ENCODE results near the gene DND1. TPM values are rescaled to one million over a fixed set of nuclear protein-coding genes. Genes with fewer than 3 reads are reported as not detected.

DND1 gene
- total and polyA plus RNA-seq, 8 donors = 0.37 to 3.8 (median 0.60) TPM

GRCh38 chr5:140634103-140634502 lies 39.3 kb downstream of the DND1 start:
- peak overlapping the region in 1 of 4 donors; percentile 75 for H3K27ac ChIP-seq
- FAIRE-seq = no peak
- no peak for DNase-seq
- intact Hi-C loops (cut with DNase I) = loop anchor here in 2 of 3 donors (10.0 kb wide), 2 partner anchors 69 to 269 kb away; partner anchors contain the start of genes APBB3 (in 1 of the 2), SLC35A4 (in 1 of the 2) and SLC4A9 (in 1 of the 2)
- WGBS, 2 donors = 46 to 53% methylated on average over 3 of the region's 3 CpGs
- no peak for TF ChIP-seq CTCF (IDR thresholded peaks at IDR 0.05)
- no peaks in the 10 kb centered on the region for H3K36me3 ChIP-seq
- H3K4me1 ChIP-seq = peaks cover 0 to 8% (median 0%) of the 10 kb centered on the region in 3 donors
- no peaks in the 10 kb centered on the region for H3K9me3 ChIP-seq
- no peak for ATAC-seq
- H3K4me3 ChIP-seq = no peak overlapping the region
- H3K27me3 ChIP-seq = no peaks in the 10 kb centered on the region

- peak overlapping the region in 2 of 4 donors; percentile 38 to 65 for H3K4me3 ChIP-seq
- no peak for FAIRE-seq
Observed at GRCh38 chr5:140633501-140633900, 39.9 kb downstream of the DND1 start.

GRCh38 chr5:140633021-140633471 lies 40.3 kb downstream of the DND1 start, which contains the start of gene CD14:
Gene CD14 (minus strand): TSS chr5:140633175. CDS start chr5:140633071, 104 bp downstream.
- peaks cover 0 to 8% (median 0%) of the 10 kb centered on the region in 3 donors for H3K4me1 ChIP-seq
- H3K9me3 ChIP-seq = no peaks in the 10 kb centered on the region
- ATAC-seq = peak; percentile 35 to 63 (median 44)
- FAIRE-seq = no peak
- DNase-seq = peak in 3 of 6 donors; percentile 24 to 54 (median 41)
- peak within 1 kb of the TSS; percentile 28 to 65 (median 42) for H3K4me3 ChIP-seq
- H3K27me3 ChIP-seq = no peaks in the 10 kb centered on the region
- peak within 1 kb of the TSS; percentile 33 to 75 (median 62) for H3K27ac ChIP-seq
- TF ChIP-seq CTCF (IDR thresholded peaks at IDR 0.05) = no peak
- H3K36me3 ChIP-seq = no peaks in the 10 kb centered on the region
- intact Hi-C loops (cut with DNase I) = loop anchor here in 2 of 3 donors (10.0 kb wide), 2 partner anchors 68 to 268 kb away; partner anchors contain the start of genes APBB3 (in 1 of the 2), SLC35A4 (in 1 of the 2) and SLC4A9 (in 1 of the 2)
- 11 to 13% methylated on average over 16 of the region's 16 CpGs for WGBS, 2 donors

More at GRCh38 chr5:140633501-140633900, 39.9 kb downstream of the DND1 start:
- intact Hi-C loops (cut with DNase I) = loop anchor here in 2 of 3 donors (10.0 kb wide), 2 partner anchors 69 to 269 kb away; partner anchors contain the start of genes APBB3 (in 1 of the 2), SLC35A4 (in 1 of the 2) and SLC4A9 (in 1 of the 2)
- TF ChIP-seq CTCF (IDR thresholded peaks at IDR 0.05) = no peak
- no peaks in the 10 kb centered on the region for H3K9me3 ChIP-seq
- H3K36me3 ChIP-seq = no peaks in the 10 kb centered on the region
- ATAC-seq (no peak), DNase-seq (no peak)
- H3K27me3 ChIP-seq = no peaks in the 10 kb centered on the region
- H3K27ac ChIP-seq = peak overlapping the region in 1 of 4 donors; percentile 75
- 91 to 97% methylated on average over 2 of the region's 2 CpGs for WGBS, 2 donors
- H3K4me1 ChIP-seq = peaks cover 0 to 8% (median 0%) of the 10 kb centered on the region in 3 donors

GRCh38 chr5:140632366-140633020 lies 40.9 kb downstream of the DND1 start:
- intact Hi-C loops (cut with DNase I) = loop anchor here in 2 of 3 donors (10.0 kb wide), 2 partner anchors 68 to 268 kb away; partner anchors contain the start of genes APBB3 (in 1 of the 2), SLC35A4 (in 1 of the 2) and SLC4A9 (in 1 of the 2)
- WGBS, 2 donors = 1% methylated on average over 51 of the region's 51 CpGs
- no peak for FAIRE-seq
- H3K9me3 ChIP-seq = no peaks in the 10 kb centered on the region
- peak in 5 of 6 donors; percentile 48 to 80 (median 59) for DNase-seq
- TF ChIP-seq CTCF (IDR thresholded peaks at IDR 0.05) = no peak
- peaks cover 0 to 8% (median 0%) of the 10 kb centered on the region in 3 donors for H3K4me1 ChIP-seq
- peak; percentile 65 to 78 (median 77) for ATAC-seq
- H3K36me3 ChIP-seq = no peaks in the 10 kb centered on the region
- peak overlapping the region; percentile 28 to 65 (median 42) for H3K4me3 ChIP-seq
- H3K27me3 ChIP-seq = no peaks in the 10 kb centered on the region
- peak overlapping the region; percentile 33 to 75 (median 62) for H3K27ac ChIP-seq

Measured in pancreas (tissue), 10 donors.